Thoracic aorta (tissue), 2 donors: ENCODE data around the gene PRRX2. TPM values are rescaled to one million over a fixed set of nuclear protein-coding genes. Genes with fewer than 3 reads are reported as not detected.
"Not testable (repeated sequence)": the region's sequence is repeated elsewhere in the genome, so short reads cannot be mapped to it uniquely, and the experiment has no call there.

Experiments
- ATAC-seq: fragments of 150-250 bp; one replicate; pipeline ENCODE4 v1.8.0; 2017; ENCODE audit warnings: low read depth; ENCODE audit not compliant: insufficient number of reproducible peaks, low FRiP score
- DNase-seq: peaks from one replicate; pipeline ENCODE4 v3.0.0-alpha.2; 2020; ENCODE audit warnings: low spot score
- H3K27ac ChIP-seq, 2 donors: fragments of 200-600 bp; sonication (generic); 1 replicate in 1 of 2; 2 replicates in 1 of 2; pipeline ENCODE4 v1.5.1; 2016; ENCODE audit warnings: mild to moderate bottlenecking in 2 of 2, moderate library complexity in 2 of 2
- H3K27me3 ChIP-seq: fragments of 200-600 bp; sonication (generic); replicated peaks from 2 replicates; pipeline ENCODE4 v1.6.0; 2016; ENCODE audit warnings: mild to moderate bottlenecking; ENCODE audit not compliant: insufficient read depth
- H3K36me3 ChIP-seq: fragments of 200-600 bp; sonication (generic); one replicate; pipeline ENCODE4 v1.5.1; 2016
- H3K4me1 ChIP-seq, 2 donors: fragments of 200-600 bp; sonication (generic); 1 replicate in 1 of 2; 2 replicates in 1 of 2; pipeline versions ENCODE4 v1.5.1 to v1.6.0; 2016; ENCODE audit warnings: low read depth in 2 of 2, mild to moderate bottlenecking in 1 of 2; ENCODE audit not compliant: control insufficient read depth in 1 of 2
- H3K4me3 ChIP-seq: fragments of 200-600 bp; sonication (generic); 2 replicates; pipeline ENCODE4 v1.5.1; 2016; ENCODE audit warnings: mild to moderate bottlenecking
- H3K9me3 ChIP-seq: fragments of 200-600 bp; sonication (generic); 2 replicates; pipeline ENCODE4 v1.5.1; 2016
- CTCF ChIP-seq: fragments of 200-600 bp; sonication (generic); IDR thresholded peaks from one replicate; pipeline ENCODE4 v1.5.1; 2019; ENCODE audit warnings: antibody characterized with exemption
- total RNA-seq, 2 donors: library from RNA; depleted of rRNA; stranded (reverse); fragments of >200 nt; gene quantifications; one replicate each; pipeline versions ENCODE4 v1.1.0 to v1.2.3, GENCODE V29; 2016

Gene PRRX2
- total RNA-seq, 2 donors from 2014 or later = 42.0 to 66.1 TPM

- no peak for ATAC-seq
- H3K4me1 ChIP-seq = peaks cover 6 to 12% of the 10 kb centered on the region in 2 donors
- TF ChIP-seq CTCF = no peak
- H3K36me3 ChIP-seq = no peaks in the 10 kb centered on the region
- H3K27me3 ChIP-seq = no peaks in the 10 kb centered on the region
- no peak overlapping the region for H3K4me3 ChIP-seq
- no peaks in the 10 kb centered on the region for H3K9me3 ChIP-seq
- no peak for DNase-seq
- no peak overlapping the region for H3K27ac ChIP-seq
Measured at GRCh38 chr9:129748249-129748648, 82.8 kb downstream of the PRRX2 start.

- not testable (repeated sequence) for H3K27me3 ChIP-seq, H3K9me3 ChIP-seq, ATAC-seq, H3K4me3 ChIP-seq, DNase-seq, H3K27ac ChIP-seq, H3K36me3 ChIP-seq
- peaks cover 6 to 13% of the 10 kb centered on the region in 2 donors for H3K4me1 ChIP-seq
Measured at GRCh38 chr9:129749052-129749451, 83.6 kb downstream of the PRRX2 start.

- Histone ChIP-seq H3K36me3 (no peaks in the 10 kb centered on the region), H3K27me3 (no peaks in the 10 kb centered on the region), H3K9me3 (no peaks in the 10 kb centered on the region), H3K4me3 (no peak overlapping the region), H3K4me1 (peaks cover 6 to 13% of the 10 kb centered on the region in 2 donors), H3K27ac (no peak overlapping the region)
- DNase-seq (no peak), ATAC-seq (no peak)
- no peak for TF ChIP-seq CTCF
Measured at GRCh38 chr9:129749575-129749974, 84.1 kb downstream of the PRRX2 start.

GRCh38 chr9:129750013-129750638 is 84.7 kb downstream of the PRRX2 start:
- DNase-seq (no peak), ATAC-seq (no peak)
- Histone ChIP-seq H3K4me3 (no peak overlapping the region), H3K9me3 (no peaks in the 10 kb centered on the region), H3K27ac (no peak overlapping the region), H3K36me3 (no peaks in the 10 kb centered on the region), H3K27me3 (no peaks in the 10 kb centered on the region), H3K4me1 (peaks cover 6 to 13% of the 10 kb centered on the region in 2 donors)
- no peak for TF ChIP-seq CTCF

GRCh38 chr9:129751841-129752801 is 86.7 kb downstream of the PRRX2 start:
- Histone ChIP-seq H3K4me3 (peak overlapping the region; percentile 68), H3K4me1 (peaks cover 6 to 13% of the 10 kb centered on the region in 2 donors), H3K27me3 (no peaks in the 10 kb centered on the region), H3K27ac (no peak overlapping the region), H3K36me3 (no peaks in the 10 kb centered on the region), H3K9me3 (no peaks in the 10 kb centered on the region)
- ATAC-seq (no peak), DNase-seq (no peak)
- TF ChIP-seq CTCF = no peak
